CD1c-positive myeloid dendritic cell (primary cell): ENCODE results near the gene PIP4K2A.
"Not testable (repeated sequence)": the region's sequence is repeated elsewhere in the genome, so short reads cannot be mapped to it uniquely, and the experiment has no call there.

Source experiments
- DNase-seq: peaks from one replicate; pipeline ENCODE4 v3.0.0-alpha.2; 2016; ENCODE audit errors: extremely low spot score

Gene PIP4K2A

DNA sequence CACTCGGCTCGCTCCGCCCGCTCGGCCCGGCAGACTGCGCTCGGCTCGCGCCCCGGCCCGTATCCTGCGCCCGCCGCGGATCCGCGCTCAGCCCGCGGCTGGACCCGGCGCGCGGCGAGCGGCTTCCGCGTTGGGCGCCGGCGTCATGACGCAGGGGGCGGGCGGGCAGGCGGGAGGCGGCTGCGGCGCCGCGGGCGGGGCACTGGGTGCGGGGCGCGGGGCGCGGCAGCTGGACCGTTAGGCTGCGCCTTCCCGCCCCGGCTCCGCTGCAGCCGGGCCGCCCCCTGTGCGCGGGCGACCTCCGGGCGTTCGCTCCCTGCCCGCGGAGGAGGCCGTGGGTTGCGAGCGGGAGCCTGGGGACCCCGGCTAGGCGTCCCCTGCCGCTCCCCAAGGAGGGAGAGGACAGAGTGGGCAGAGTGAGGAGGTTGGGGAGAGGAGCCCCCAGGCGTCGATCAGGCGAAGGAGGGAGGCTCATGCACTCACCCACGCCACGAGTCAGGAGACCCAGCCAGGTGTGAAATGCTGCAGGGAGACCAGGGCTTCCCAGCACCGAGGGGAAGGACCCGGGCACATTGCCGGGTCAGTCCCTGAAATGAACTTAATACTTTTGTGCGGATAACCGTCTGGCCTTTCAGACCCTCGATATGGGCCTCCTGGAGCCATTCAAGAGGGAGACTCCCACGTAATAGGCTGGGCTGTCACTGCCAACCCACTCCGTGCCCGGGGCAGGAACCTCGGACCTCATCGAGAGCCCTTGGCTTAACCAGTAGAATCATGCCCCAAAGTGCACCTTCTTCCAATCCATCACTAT is at the start of gene PIP4K2A:
TSS of gene PIP4K2A (minus strand) at position 100 of the 811 bp plus-strand sequence. CDS start 252 bp downstream, outside the sequence.
- DNase-seq: peak; percentile 93

DNA sequence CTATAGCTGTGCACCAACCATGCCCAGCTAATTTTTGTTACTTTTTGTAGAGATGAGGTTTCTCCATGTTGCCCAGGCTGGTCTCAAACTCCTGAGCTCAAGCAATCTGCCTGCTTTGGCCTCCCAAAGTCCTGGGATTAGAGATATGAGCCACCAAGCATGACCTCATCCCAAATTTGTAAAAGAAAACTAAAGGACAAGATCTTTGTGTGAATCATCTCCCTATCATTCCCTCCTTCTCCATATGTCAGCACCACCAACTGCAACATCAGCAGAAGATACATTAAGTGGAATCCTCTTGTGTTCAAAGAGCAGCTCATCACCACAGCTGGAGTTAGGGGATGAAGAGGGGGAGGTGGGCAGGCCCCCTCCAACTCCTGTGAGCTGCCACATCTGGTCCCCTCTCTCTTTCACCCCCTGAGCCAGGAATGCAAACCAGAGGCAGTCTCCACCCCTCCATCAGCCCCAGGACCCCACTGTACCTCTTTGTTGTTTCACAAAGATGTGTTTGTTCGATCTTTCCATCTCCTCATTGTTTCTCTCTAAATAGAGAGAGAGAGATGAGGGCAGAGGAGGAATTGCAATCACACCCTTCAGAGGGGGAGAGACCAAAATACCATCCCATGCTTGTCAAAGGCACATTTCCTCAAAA is 47.3 kb upstream of the PIP4K2A start:
- DNase-seq: no peak

GRCh38 chr10:22760025-22760424 is 45.6 kb upstream of the PIP4K2A start:
- DNase-seq: no peak

GRCh38 chr10:22758867-22759266 is 44.5 kb upstream of the PIP4K2A start:
- DNase-seq: no peak

GRCh38 chr10:22754296-22754695 is 39.9 kb upstream of the PIP4K2A start:
- DNase-seq: peak; percentile 45

- DNase-seq: no peak
Observed at GRCh38 chr10:22753786-22754185, 39.4 kb upstream of the PIP4K2A start.

- no peak for DNase-seq
Observed at GRCh38 chr10:22752272-22752889, 38.0 kb upstream of the PIP4K2A start.

- no peak for DNase-seq
Observed at GRCh38 chr10:22750131-22750530, 35.8 kb upstream of the PIP4K2A start.

GRCh38 chr10:22744858-22745257 is 30.5 kb upstream of the PIP4K2A start:
- not testable (repeated sequence) for DNase-seq

DNA sequence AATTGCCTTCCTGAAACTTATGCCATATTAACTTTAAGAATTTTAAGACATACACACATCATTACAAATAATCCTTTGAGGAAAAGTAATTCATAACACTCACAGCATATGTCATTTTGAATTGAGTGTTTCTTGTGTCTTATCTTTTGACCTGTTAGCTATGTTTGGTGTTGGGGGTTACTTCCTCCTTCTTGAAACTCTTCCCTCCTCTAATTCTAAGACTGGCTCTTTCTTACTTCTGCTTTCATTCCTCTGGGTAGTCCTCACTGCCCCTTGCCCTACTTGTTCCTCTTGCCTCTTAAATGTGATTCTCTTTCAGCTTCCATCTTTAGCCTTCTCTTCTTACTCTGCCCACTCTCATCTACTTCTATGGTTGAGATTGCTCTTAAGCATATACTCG is 28.3 kb upstream of the PIP4K2A start:
- DNase-seq: peak; percentile 68

DNA sequence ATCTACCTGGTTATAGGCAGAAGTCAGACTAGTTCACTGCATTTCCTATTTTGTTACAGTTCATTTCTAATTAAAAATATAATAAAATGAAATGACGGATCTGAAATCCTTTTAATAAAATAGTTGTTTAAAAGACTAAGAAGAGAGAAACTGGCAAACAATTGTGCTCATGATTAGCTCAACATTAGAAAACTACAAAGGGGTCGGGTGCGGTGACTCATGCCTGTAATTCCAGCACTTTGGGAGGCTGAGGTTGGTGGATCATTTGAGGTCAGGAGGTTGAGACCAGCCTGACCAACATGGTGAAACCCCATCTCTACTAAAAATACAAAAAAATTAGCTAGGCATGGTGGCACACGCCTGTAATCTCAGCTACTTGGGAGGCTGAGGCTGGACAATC is 27.3 kb upstream of the PIP4K2A start:
- DNase-seq: not testable (repeated sequence)

DNA sequence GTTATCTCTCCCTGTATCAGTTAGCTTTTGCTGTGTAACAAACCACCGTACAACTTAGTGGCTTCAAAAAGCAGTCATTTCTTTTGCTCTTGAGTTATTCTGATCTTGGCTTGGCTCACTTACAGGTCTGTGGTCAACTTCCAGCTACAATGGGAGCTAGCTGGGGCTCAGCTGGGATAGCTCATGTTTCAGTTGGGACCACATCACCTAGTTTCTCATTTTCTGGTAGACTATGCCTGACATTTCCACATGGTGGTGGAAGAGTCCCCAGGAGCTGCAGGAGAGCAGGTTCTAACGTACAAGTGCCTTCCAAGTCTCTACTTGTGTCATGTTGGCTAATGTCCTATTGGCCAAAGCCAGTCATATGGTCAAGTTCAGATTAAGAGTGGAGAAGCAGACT is 25.8 kb upstream of the PIP4K2A start:
- DNase-seq: no peak

GRCh38 chr10:22737587-22737986 is 23.2 kb upstream of the PIP4K2A start:
- peak; percentile 47 for DNase-seq

DNA sequence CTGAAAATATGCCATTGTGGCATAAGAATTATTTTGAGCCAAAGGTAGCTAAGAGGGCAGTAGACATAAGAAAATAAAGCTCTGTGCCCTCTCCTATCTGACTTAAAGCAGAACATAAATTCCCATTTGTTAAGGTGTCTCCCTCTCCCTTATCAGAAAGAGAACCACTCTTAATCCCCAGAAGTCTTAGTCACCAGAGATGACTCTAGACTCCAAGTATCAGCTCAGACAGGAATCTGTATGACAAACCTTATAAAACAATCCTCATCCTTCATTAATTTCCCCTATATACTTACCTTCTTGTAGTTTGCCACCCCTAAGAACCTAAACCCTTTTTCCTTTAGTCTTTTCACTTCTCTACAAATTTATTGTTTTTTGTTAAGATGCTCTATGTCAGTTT is 21.8 kb upstream of the PIP4K2A start:
- no peak for DNase-seq

DNA sequence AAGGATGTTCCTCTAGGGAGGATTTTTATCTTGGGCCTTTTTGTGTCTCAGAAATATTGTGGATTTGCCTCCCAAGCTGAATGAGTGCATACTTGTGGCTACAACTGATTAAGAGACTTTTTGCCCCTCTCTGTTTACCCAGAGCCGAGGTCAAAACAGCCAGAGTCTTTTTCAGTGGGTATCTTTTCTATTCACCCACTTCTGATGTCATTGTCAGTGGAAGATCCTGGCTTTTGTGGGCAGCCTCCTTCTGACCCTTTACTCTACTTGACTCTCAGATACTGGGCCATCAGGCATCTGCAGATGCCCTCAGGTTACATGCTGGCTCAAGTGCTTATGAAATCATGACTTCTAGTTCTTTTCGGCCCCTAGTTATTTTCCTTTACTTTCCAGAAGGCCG is 19.6 kb upstream of the PIP4K2A start:
- no peak for DNase-seq

DNA sequence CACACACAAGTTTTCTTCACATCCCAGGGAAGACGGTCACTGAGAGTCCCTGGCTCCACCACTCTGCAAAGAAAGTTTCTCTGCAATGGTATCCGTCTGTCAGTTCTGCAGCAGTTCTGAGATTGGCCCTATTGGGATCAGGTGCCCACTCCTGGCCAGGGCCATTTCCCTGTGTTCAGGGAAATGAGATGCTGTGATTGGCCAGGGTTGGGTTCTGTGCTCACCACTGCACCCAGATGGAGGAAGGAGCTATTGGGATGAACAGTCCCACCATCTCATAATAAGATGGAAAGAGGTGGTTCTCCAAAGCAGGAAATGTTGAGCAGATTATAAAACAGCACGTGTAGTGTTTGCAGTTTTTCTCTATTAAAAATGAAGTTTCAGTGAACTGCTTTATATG is 13.3 kb upstream of the PIP4K2A start:
- no peak for DNase-seq

DNA sequence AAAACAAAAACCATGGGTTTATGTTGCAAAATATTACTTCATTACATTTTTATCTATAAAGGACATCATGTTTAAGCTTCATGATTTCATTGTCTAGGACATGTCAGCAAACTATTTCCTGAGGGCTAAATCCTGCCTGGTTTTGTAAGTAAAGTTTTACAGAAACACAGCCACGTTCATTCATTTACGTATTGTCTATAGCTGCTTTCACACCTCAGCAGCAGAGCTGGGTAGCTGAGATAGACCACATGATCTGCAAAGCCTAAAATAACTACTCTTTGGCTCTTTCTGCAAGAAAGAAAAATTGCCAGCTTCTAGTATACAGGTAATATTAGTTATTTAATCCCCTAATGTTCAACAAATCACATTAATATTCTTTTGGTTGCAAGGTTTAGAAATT is 12.7 kb upstream of the PIP4K2A start:
- no peak for DNase-seq

DNA sequence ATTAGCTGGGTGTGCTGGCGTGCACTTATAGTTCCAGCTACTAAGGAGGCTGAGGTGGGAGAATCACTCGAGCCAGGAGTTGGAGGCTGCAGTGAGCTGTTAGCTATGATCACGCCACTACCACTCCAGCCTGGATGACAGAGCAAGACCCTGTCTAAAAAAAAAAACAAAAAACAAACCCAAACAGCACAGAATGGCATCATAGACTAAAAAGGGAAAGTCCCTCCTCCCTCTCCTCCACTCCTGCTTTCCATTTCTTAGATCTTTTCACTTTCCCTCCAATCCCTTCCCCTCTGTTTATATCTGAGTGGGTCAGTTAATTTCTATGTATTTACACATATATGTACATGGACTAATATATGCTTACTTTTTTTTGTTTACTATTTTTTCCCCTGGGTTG is 10.4 kb upstream of the PIP4K2A start:
- no peak for DNase-seq

GRCh38 chr10:22723783-22724182 is 9.4 kb upstream of the PIP4K2A start:
- DNase-seq: no peak

GRCh38 chr10:22723343-22723779 is 9.0 kb upstream of the PIP4K2A start:
- peak; percentile 85 for DNase-seq

DNA sequence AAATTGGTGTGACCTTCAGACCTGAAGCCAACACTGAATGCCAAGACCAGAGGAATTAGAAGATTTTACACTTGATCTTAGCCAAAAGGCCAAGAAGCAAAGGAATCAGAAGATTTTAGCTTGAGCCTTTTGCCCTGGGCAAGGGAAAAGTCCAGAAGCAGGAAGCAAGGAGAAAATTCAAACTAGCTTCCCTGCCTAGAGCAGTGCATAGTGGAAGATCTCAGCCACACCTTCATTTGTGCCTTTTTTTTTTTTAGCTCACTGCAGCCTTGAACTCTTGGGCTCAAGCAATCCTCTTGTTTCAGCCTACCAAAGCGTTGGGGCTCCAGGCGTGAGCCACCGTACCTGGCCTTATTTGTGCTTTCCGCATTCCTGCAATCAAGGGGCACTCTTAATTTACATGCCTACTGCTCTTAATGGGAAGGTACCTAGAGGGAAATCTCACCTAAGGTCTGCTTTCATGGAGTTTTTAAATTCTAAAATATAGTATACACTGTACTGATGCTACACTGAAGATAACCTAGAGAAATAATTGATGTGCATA is 8.3 kb upstream of the PIP4K2A start:
- no peak for DNase-seq

DNA sequence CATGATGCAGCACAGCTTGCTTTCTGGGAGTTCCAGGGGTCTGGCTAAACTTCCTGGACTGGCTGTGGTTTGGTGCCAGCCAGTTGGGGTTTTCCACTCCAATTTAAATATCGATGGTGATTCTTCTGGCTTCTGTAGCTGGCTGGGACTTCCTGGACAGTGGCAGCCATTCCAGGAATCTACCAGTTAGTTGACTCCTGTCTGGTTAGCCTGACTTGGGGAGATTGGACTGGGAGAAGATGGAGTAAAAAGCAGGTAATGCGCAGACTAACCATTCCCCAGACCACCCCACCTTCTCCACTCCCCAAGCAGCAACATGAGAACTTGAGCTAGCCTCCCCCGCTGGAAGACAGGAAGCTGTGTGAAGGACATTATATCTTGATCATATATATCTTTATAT is 6.3 kb upstream of the PIP4K2A start:
- DNase-seq: no peak
